H9 (cell line): ENCODE measurements around the gene TMEM132D. TPM values are rescaled to one million over a fixed set of nuclear protein-coding genes. Genes with fewer than 3 reads are reported as not detected.

Experiments
- DNase-seq: peaks from one replicate; pipeline ENCODE4 v3.0.0-alpha.2; 2017
- H2AFZ ChIP-seq: one replicate; pipeline ENCODE4 v1.6.1; 2013; ENCODE audit warnings: mild to moderate bottlenecking, low read length, control low read depth, moderate library complexity
- H2AK5ac ChIP-seq: 2 replicates; pipeline ENCODE4 v1.6.1; 2013; ENCODE audit warnings: low read length, control low read depth, mixed read lengths; ENCODE audit not compliant: insufficient read length
- H2BK120ac ChIP-seq: one replicate; pipeline ENCODE4 v1.6.1; 2013; ENCODE audit warnings: low read depth, mild to moderate bottlenecking, low read length, control low read depth, inconsistent platforms; ENCODE audit not compliant: poor library complexity, severe bottlenecking
- H2BK12ac ChIP-seq: 2 replicates; pipeline ENCODE4 v1.6.1; 2013; ENCODE audit warnings: low read length, control low read depth, mixed read lengths, low read depth; ENCODE audit not compliant: insufficient read length
- H2BK15ac ChIP-seq: 2 replicates; pipeline ENCODE4 v1.6.1; 2013; ENCODE audit warnings: low read depth, low read length, control low read depth
- H2BK20ac ChIP-seq: one replicate; pipeline ENCODE4 v1.6.1; 2013; ENCODE audit warnings: low read depth, mild to moderate bottlenecking, low read length, control low read depth, inconsistent platforms; ENCODE audit not compliant: poor library complexity, severe bottlenecking
- H2BK5ac ChIP-seq: 2 replicates; pipeline ENCODE4 v1.6.1; 2013; ENCODE audit warnings: low read length, control low read depth, mixed read lengths; ENCODE audit not compliant: insufficient read length
- H3K14ac ChIP-seq: 2 replicates; pipeline ENCODE4 v1.6.1; 2013; ENCODE audit warnings: low read length, control low read depth; ENCODE audit not compliant: insufficient read depth
- H3K18ac ChIP-seq: 2 replicates; pipeline ENCODE4 v1.6.1; 2013; ENCODE audit warnings: low read depth, mild to moderate bottlenecking, mixed read lengths, low read length, control low read depth; ENCODE audit not compliant: insufficient read length
- H3K23ac ChIP-seq: 2 replicates; pipeline ENCODE4 v1.6.1; 2013; ENCODE audit warnings: low read length, control low read depth, mixed read lengths, low read depth; ENCODE audit not compliant: insufficient read length
- H3K23me2 ChIP-seq: 2 replicates; pipeline ENCODE4 v1.6.1; 2013; ENCODE audit warnings: low read depth, mild to moderate bottlenecking, mixed read lengths, low read length, control low read depth; ENCODE audit not compliant: insufficient read length, poor library complexity, severe bottlenecking
- H3K27ac ChIP-seq: 2 replicates; pipeline ENCODE4 v1.5.1; 2013; ENCODE audit warnings: low read length, control low read depth, mixed read lengths, low read depth; ENCODE audit not compliant: insufficient read length
- H3K27me3 ChIP-seq: 2 replicates; pipeline ENCODE4 v1.6.1; 2013; ENCODE audit warnings: low read length, control low read depth, inconsistent platforms; ENCODE audit not compliant: insufficient read depth
- H3K4ac ChIP-seq: 2 replicates; pipeline ENCODE4 v1.6.1; 2013; ENCODE audit warnings: low read depth, mild to moderate bottlenecking, control low read depth, inconsistent platforms, low read length, moderate library complexity
- H3K4me1 ChIP-seq: 2 replicates; pipeline ENCODE4 v1.6.1; 2013; ENCODE audit warnings: low read length, control low read depth, inconsistent platforms; ENCODE audit not compliant: insufficient read depth
- H3K4me2 ChIP-seq: 2 replicates; pipeline ENCODE4 v1.6.1; 2013; ENCODE audit warnings: low read length, control low read depth, mixed read lengths; ENCODE audit not compliant: insufficient read length, insufficient read depth
- H3K56ac ChIP-seq: 2 replicates; pipeline ENCODE4 v1.6.1; 2013; ENCODE audit warnings: low read depth, mild to moderate bottlenecking, mixed read lengths, low read length, control low read depth; ENCODE audit not compliant: insufficient read length
- H3K79me1 ChIP-seq: 2 replicates; pipeline ENCODE4 v1.6.1; 2013; ENCODE audit warnings: low read depth, mild to moderate bottlenecking, moderate library complexity, low read length, control low read depth, inconsistent platforms; ENCODE audit not compliant: insufficient read depth, poor library complexity, severe bottlenecking
- H3K79me2 ChIP-seq: 2 replicates; pipeline ENCODE4 v1.6.1; 2013; ENCODE audit warnings: low read length, control low read depth, inconsistent platforms; ENCODE audit not compliant: insufficient read depth
- H3K9ac ChIP-seq: 2 replicates; pipeline ENCODE4 v1.6.1; 2013; ENCODE audit warnings: low read length, control low read depth, mixed read lengths; ENCODE audit not compliant: insufficient read length; ENCODE audit errors: extremely low read depth
- H3K9me3 ChIP-seq: one replicate; pipeline ENCODE4 v1.6.1; 2013; ENCODE audit warnings: low read depth, low read length, inconsistent platforms; ENCODE audit not compliant: control insufficient read depth
- H3T11ph ChIP-seq: one replicate; pipeline ENCODE4 v1.6.1; 2013; ENCODE audit warnings: mild to moderate bottlenecking, low read length, control low read depth, inconsistent platforms
- H4K20me1 ChIP-seq: one replicate; pipeline ENCODE4 v1.6.1; 2013; ENCODE audit not compliant: control insufficient read depth, insufficient read length, insufficient read depth
- H4K5ac ChIP-seq: 2 replicates; pipeline ENCODE4 v1.6.1; 2013; ENCODE audit warnings: low read depth, mild to moderate bottlenecking, mixed read lengths, low read length, control low read depth; ENCODE audit not compliant: insufficient read length
- H4K8ac ChIP-seq: replicated peaks from 2 replicates; pipeline ENCODE4 v1.6.1; 2013; ENCODE audit warnings: low read length, control low read depth, mixed read lengths, low read depth; ENCODE audit not compliant: insufficient read length
- H4K91ac ChIP-seq: 2 replicates; pipeline ENCODE4 v1.6.1; 2013; ENCODE audit warnings: low read depth, mild to moderate bottlenecking, moderate library complexity, mixed read lengths, low read length, control low read depth; ENCODE audit not compliant: insufficient read length
- H3K27ac Mint-ChIP-seq, 3 experiments: 2 replicates in 2 of 3; 3 replicates in 1 of 3; pipeline ENCODE4 v1.8.0; 2020 to 2021; ENCODE audit warnings: mixed read lengths in 3 of 3, mild to moderate bottlenecking in 1 of 3, moderate library complexity in 1 of 3
- H3K27me3 Mint-ChIP-seq: 2 replicates; pipeline ENCODE4 v1.8.0; 2021; ENCODE audit warnings: low read depth, mild to moderate bottlenecking, moderate library complexity, mixed read lengths
- H3K36me3 Mint-ChIP-seq, 3 experiments: 2 replicates in 2 of 3; 3 replicates in 1 of 3; pipeline ENCODE4 v1.8.0; 2020 to 2021; ENCODE audit warnings: low read depth in 3 of 3, mixed read lengths in 3 of 3; ENCODE audit not compliant: insufficient read depth in 1 of 3
- H3K4me1 Mint-ChIP-seq, 2 experiments: 2 replicates each; pipeline ENCODE4 v1.8.0; 2020; ENCODE audit warnings: mixed read lengths in 2 of 2
- H3K4me3 Mint-ChIP-seq, 2 experiments: 2 replicates in 1 of 2; 3 replicates in 1 of 2; pipeline ENCODE4 v1.8.0; 2020 to 2021; ENCODE audit warnings: mild to moderate bottlenecking in 2 of 2, mixed read lengths in 2 of 2, moderate library complexity in 1 of 2
- H3K9me3 Mint-ChIP-seq, 2 experiments: 2 replicates in 1 of 2; 3 replicates in 1 of 2; pipeline ENCODE4 v1.8.0; 2020; ENCODE audit warnings: mild to moderate bottlenecking in 2 of 2, mixed read lengths in 2 of 2, moderate library complexity in 1 of 2
- WGBS: extraction: QIAGEN DNeasy Blood & Tissue Kit; methylation state at CpG from one replicate; pipeline ENCODE4 v1.1.7; 2013; ENCODE audit warnings: missing lambda C conversion rate, low lambda C conversion rate, mixed read lengths; ENCODE audit not compliant: insufficient read length; ENCODE audit errors: extremely low coverage; 5-methylcytosine and 5-hydroxymethylcytosine counted together
- total RNA-seq: library from RNA; stranded (reverse); gene quantifications from 2 replicates; pipeline ENCODE4 v1.2.1, GENCODE V29; 2021
- TF ChIP-seq, protein P1 (sequence below): fragments of 200-600 bp; sonication (generic); conservative IDR thresholded peaks from 3 replicates; pipeline ENCODE4 v1.8.0; 2021; ENCODE audit warnings: antibody characterized with exemption, mild to moderate bottlenecking

TMEM132D gene
- total RNA-seq, 1 experiment from 2014 or later = 6.1 TPM

DNA sequence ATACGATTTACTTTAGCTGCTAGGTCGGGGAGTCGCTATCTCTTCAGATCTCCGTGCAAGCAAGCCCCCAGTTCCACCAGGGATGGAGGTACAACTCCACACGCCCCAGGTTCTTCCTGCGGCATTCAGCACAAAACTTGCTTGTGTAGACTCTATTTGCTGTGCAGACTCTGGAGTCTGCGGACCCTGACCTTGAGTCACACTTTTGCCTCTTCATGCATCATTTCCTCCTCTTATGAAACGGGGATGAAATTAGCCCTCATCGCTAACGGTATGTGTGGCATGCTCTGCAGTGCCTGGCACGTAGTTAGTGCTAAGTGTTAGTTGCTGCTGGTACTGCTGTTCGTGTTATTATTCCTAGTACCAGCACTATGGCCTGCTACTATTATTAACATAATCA lies 84.4 kb downstream of the TMEM132D start:
- Mint-ChIP-seq H3K36me3 (peaks cover 0 to 17% (median 6%) of the 10 kb centered on the region in 3 experiments; a peak in 5 of 7 replicates), H3K27ac (no peak overlapping the region; a peak in 1 of 7 replicates), H3K9me3 (peaks cover 4 to 6% of the 10 kb centered on the region in 2 experiments; a peak in 4 of 5 replicates), H3K27me3 (no peaks in the 10 kb centered on the region), H3K4me1 (peaks cover 4 to 9% of the 10 kb centered on the region in 2 experiments; a peak in 2 of 4 replicates), H3K4me3 (no peak overlapping the region)
- no peaks in the 10 kb centered on the region for H3K79me1 ChIP-seq
- H2BK20ac ChIP-seq = no peak overlapping the region
- no peak overlapping the region for H3K27ac ChIP-seq
- TF ChIP-seq, protein P1, sequence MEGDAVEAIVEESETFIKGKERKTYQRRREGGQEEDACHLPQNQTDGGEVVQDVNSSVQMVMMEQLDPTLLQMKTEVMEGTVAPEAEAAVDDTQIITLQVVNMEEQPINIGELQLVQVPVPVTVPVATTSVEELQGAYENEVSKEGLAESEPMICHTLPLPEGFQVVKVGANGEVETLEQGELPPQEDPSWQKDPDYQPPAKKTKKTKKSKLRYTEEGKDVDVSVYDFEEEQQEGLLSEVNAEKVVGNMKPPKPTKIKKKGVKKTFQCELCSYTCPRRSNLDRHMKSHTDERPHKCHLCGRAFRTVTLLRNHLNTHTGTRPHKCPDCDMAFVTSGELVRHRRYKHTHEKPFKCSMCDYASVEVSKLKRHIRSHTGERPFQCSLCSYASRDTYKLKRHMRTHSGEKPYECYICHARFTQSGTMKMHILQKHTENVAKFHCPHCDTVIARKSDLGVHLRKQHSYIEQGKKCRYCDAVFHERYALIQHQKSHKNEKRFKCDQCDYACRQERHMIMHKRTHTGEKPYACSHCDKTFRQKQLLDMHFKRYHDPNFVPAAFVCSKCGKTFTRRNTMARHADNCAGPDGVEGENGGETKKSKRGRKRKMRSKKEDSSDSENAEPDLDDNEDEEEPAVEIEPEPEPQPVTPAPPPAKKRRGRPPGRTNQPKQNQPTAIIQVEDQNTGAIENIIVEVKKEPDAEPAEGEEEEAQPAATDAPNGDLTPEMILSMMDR = no peak
- H3K23me2 ChIP-seq = no peaks in the 10 kb centered on the region
- H4K91ac ChIP-seq = no peak overlapping the region
- H2AK5ac ChIP-seq = no peak overlapping the region
- no peak for DNase-seq
- H3K4me2 ChIP-seq = no peak overlapping the region
- no peak overlapping the region for H3T11ph ChIP-seq
- H3K9me3 ChIP-seq = no peaks in the 10 kb centered on the region
- no peak overlapping the region for H2BK120ac ChIP-seq
- H3K79me2 ChIP-seq = peaks cover 4% of the 10 kb centered on the region; the same call in 1 of the 2 replicates
- no peak overlapping the region for H2BK12ac ChIP-seq
- H2BK15ac ChIP-seq = no peak overlapping the region
- H3K56ac ChIP-seq = no peak overlapping the region
- H3K14ac ChIP-seq = no peak overlapping the region
- H3K4ac ChIP-seq = no peak overlapping the region
- H3K9ac ChIP-seq = no peak overlapping the region
- H2AFZ ChIP-seq = no peak overlapping the region
- H3K4me1 ChIP-seq = no peaks in the 10 kb centered on the region
- H4K20me1 ChIP-seq = no peaks in the 10 kb centered on the region
- H3K23ac ChIP-seq = no peak overlapping the region
- no peak overlapping the region for H2BK5ac ChIP-seq
- no peak overlapping the region for H4K8ac ChIP-seq
- no peak overlapping the region for H3K18ac ChIP-seq
- no CpG with 5 or more reads among the region's 12 CpGs for WGBS
- H3K27me3 ChIP-seq = no peaks in the 10 kb centered on the region
- H4K5ac ChIP-seq = no peak overlapping the region
